HG02852 (cell line): Measurements from ENCODE around the gene CCDC170.

Experiments used
- ATAC-seq: cut with Tn5 transposase; IDR thresholded peaks from one replicate; pipeline ENCODE4 v1.9.1; 2021; ENCODE audit warnings: mild to moderate bottlenecking, moderate library complexity; ENCODE audit not compliant: unreplicated experiment

The CCDC170 gene

DNA sequence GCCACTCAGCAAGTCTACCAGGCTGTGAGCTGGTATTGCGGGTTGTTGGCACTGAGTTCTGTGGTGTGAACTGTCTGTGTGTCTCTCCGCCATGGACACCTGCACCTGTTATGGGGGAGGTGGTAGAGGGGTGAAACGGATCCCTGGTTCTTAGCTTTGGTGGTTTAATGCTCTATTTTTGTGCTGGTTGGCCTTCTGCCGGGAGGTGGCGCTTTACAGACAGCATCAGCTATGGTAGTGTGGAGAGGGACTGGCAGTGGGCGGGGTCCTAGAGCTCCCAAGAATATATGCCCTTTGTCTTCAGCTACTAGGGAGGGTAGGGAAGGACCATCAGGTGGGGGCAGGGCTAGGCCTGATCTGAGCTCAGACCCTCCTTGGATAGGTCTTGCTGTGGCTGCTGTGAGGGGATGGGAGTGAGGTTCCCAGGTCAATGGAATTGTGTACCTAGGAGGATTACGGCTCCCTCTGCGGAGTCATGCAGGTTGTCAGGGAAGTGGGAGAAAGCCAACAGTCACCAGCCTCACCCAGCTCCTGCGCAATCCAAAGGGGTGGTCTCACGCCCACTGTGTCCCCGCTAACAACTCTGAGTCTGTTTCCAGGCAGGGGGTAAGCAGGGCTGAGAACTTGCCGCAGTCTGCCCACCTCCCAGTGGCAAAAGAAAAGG lies 154.3 kb downstream of the CCDC170 start:
- no peak for ATAC-seq

GRCh38 chr6:151649835-151650234 lies 156.0 kb downstream of the CCDC170 start:
- ATAC-seq, result no peak

DNA sequence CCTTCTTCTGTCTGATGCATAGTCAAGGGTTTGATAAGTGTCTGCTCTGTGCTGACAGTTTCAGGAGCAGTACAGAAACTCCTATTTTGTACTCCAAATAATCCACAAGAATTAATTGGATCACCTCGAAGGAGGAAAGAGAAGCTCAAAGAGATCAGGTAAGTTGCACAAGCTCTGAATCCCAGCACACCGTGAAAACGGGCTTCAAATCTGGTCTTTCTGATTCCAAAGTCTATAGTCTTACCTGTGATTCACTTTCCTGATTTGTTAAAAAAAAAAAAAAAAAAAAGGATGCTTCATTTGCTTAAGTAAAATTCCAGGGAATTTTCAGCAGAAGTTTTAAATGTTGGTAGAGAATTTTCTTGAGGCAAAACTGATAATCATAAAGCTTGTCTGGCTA lies 157.8 kb downstream of the CCDC170 start:
- no peak for ATAC-seq

DNA sequence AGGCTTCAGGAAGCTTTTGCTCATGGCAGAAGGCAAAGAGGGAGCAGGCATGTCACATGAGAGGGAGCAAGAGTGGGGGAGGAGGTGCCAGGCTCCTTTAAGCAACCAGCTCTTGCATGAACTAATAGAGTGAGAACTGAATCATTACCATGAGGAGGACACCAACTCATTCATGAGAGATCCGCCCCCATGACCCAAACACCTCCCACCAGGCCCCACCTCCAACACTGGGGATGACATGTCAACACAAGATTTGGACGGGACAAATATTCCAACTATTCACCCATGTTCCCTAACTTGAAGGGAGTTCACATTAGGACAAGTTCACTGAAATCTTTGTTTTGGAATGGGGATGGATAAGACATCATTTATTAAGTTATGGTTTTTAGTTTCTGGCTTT lies 158.5 kb downstream of the CCDC170 start:
- ATAC-seq, result no peak

DNA sequence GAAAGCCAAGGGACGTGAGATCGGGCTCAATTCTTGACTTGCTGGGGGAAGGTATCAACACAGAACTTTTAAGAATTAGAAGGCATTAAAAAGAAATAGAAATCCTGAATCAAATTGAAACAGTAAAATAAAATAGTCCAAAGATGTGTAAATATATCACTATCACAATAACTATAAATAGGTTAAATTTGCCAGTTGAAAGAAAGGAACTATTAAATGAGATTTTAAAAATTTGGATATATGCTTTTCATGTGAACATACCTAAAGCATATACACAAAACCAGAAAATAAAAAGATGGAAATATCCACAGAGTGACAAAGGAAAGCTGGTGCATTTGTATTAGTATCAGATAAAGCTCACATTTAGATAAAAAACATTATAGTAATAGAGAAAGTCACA lies 161.3 kb downstream of the CCDC170 start:
- ATAC-seq, result no peak

- ATAC-seq, result no peak
Measured at GRCh38 chr6:151656392-151656791, 162.6 kb downstream of the CCDC170 start.

- ATAC-seq, result no peak
Measured at GRCh38 chr6:151658091-151658490, 164.3 kb downstream of the CCDC170 start.

DNA sequence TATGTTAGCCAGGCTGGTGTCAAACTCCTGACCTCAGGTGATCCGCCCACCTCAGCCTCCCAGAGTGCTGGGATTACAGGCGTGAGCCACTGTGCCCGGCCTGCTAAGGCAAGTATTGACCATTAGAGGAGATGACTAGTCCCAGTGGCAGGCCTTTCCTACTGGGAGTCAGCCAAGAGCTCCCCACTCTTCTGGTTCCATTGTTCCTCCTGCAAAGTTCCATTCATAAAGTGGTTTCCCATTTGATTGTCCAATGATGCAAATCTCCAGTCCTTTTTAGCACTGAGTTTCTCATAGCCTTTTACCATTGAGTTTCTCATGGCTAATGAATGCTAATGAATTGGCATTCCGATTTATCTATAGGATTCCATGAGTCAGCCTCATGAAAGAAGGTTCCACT lies 165.4 kb downstream of the CCDC170 start:
- ATAC-seq, result no peak

GRCh38 chr6:151661509-151661908 lies 167.7 kb downstream of the CCDC170 start:
- no peak for ATAC-seq

- ATAC-seq, result no peak
Measured at GRCh38 chr6:151661928-151662327, 168.1 kb downstream of the CCDC170 start.

DNA sequence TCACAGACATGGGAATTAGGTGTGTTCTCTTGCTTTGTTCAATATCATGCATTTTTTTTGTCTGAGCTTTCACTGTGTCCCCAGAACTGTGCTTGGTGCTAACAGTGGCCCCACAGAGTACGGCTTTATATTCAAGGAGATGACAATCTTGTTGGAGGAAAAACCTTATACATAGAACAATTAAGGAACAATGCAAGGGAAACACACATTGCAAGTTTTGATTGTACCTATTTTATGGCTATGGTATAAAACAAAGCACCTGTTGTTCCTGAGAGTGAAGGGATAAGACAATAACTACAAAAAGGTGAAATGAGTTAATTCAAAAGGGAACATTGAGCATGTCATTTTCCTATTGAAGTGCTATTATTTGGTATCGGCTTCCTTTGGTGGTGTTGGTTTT lies 169.7 kb downstream of the CCDC170 start:
- ATAC-seq, result no peak

DNA sequence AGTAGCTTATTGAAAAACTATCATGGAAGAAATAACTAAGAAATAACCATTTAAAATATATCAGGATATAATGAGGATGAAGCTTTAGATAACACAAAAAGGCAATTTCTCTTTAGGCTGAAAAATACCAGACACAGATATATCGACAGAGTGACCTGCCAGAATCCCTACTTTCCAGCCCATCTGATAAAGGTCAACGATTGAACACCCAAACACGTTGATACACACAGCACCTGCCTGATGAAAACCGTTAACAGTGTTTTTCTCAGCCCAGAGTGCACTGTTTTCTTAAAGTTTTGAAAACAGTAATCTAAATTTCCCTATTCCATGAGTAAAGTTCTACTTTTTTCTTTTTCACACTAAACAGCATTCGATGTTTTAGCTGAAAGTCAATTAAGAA lies 170.6 kb downstream of the CCDC170 start:
- no peak for ATAC-seq

DNA sequence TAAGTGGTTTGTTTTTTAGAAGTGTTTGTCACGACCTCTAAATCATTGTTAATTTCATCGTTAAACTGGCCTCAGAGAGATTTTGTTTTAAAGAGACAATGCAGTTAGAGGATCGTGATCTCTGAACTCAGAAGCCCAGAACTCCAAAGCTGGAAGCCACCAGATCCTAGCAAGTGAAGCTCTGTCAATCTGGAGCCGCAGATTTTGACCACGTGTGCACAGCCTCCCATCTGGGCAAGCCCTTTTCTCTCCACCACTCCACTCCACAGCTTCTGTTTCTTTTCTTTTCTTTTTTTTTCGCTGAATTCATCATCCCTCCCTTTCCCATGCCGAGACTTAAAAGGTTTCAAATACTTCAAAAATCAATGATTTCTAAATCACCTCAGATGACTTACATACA lies 171.5 kb downstream of the CCDC170 start:
- no peak for ATAC-seq

- no peak for ATAC-seq
Measured at GRCh38 chr6:151666526-151666925, 172.7 kb downstream of the CCDC170 start.

GRCh38 chr6:151669208-151669560 lies 175.4 kb downstream of the CCDC170 start:
- no peak for ATAC-seq

DNA sequence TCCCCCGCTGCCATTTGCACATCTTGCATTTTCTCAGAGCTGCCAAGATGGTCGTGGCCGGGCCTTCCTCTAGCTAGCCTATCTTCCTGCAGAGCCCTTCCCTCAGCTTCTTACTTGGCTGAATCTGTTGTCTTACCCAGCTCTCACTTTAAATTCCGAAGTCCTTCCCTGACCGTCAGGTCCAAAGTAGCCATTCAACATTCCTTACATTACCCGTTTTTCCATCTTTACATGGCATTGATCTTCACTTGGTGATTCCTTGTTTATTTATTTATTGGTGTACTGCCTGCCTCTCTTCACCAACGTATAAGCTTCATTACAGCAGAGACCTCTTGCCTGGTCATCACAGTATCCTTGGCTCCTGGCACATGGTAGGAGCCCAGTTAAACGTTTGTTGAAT lies 176.3 kb downstream of the CCDC170 start:
- no peak for ATAC-seq
